Gastroesophageal sphincter (tissue), 4 donors: ENCODE data around the gene PARN. TPM values are rescaled to one million over a fixed set of nuclear protein-coding genes. Genes with fewer than 3 reads are reported as not detected.
A peak's percentile ranks its signal among the peaks of the same experiment; 100 is the strongest.
"Not testable (repeated sequence)": the region's sequence is repeated elsewhere in the genome, so short reads cannot be mapped to it uniquely, and the experiment has no call there.

Source experiments
- ATAC-seq: fragments of 150-250 bp; one replicate; pipeline ENCODE4 v1.9.1; 2016; ENCODE audit warnings: mild to moderate bottlenecking, moderate library complexity
- H3K27ac ChIP-seq, 4 donors: fragments of 200-600 bp; sonication (generic) in 3 of 4; 1 replicate in 3 of 4; 2 replicates in 1 of 4; pipeline ENCODE4 v1.5.1; 2016 to 2019
- H3K27me3 ChIP-seq: fragments of 200-600 bp; sonication (generic); one replicate; pipeline ENCODE4 v1.5.1; 2019
- H3K36me3 ChIP-seq, 2 donors: fragments of 200-600 bp; sonication (generic); one replicate each; pipeline ENCODE4 v1.5.1; 2019; ENCODE audit warnings: control low read depth in 1 of 2
- H3K4me1 ChIP-seq, 3 donors: fragments of 200-600 bp; sonication (generic); 1 replicate in 2 of 3; 2 replicates in 1 of 3; pipeline ENCODE4 v1.5.1; 2016 to 2019; ENCODE audit warnings: control low read depth in 2 of 3
- H3K4me3 ChIP-seq, 2 donors: fragments of 200-600 bp; sonication (generic); one replicate each; pipeline ENCODE4 v1.5.1; 2019; ENCODE audit warnings: mild to moderate bottlenecking in 1 of 2, moderate library complexity in 1 of 2
- H3K9me3 ChIP-seq, 3 donors: fragments of 200-600 bp; sonication (generic); one replicate each; pipeline ENCODE4 v1.5.1; 2017 to 2019; ENCODE audit warnings: control low read depth in 2 of 3
- CTCF ChIP-seq, 4 experiments: fragments of 200-600 bp in 2 of 4; fragments of 450-650 bp in 2 of 4; sonication (generic) in 1 of 4; IDR thresholded peaks; one replicate each; pipeline ENCODE4 v1.5.1; 2017 to 2019; ENCODE audit warnings: antibody characterized with exemption in 4 of 4, mild to moderate bottlenecking in 2 of 4, moderate library complexity in 2 of 4
- EP300 ChIP-seq: sonication (generic); formaldehyde crosslinking; IDR thresholded peaks from one replicate; pipeline ENCODE4 v1.6.1; 2017; ENCODE audit warnings: antibody characterized with exemption, mild to moderate bottlenecking
- POLR2A ChIP-seq, 2 donors: fragments of 450-650 bp; IDR thresholded peaks; one replicate each; pipeline ENCODE4 v1.6.1; 2017; ENCODE audit warnings: antibody characterized with exemption in 2 of 2, mild to moderate bottlenecking in 2 of 2, moderate library complexity in 1 of 2
- POLR2AphosphoS5 ChIP-seq: sonication (generic); formaldehyde crosslinking; IDR thresholded peaks from one replicate; pipeline ENCODE4 v1.6.1; 2017; ENCODE audit warnings: antibody characterized with exemption
- WGBS, 2 donors: methylation state at CpG; one replicate each; pipeline ENCODE4 v1.1.5; 2018; ENCODE audit warnings: low coverage in 1 of 2; 5-methylcytosine and 5-hydroxymethylcytosine counted together
- total RNA-seq, 4 donors: library from RNA; depleted of rRNA; stranded (reverse); fragments of >200 nt; gene quantifications; one replicate each; pipeline ENCODE4 v1.1.0, GENCODE V29; 2016

PARN gene
- total RNA-seq, 4 donors from 2014 or later, result 34.9 to 49.7 (median 40.0) TPM

- H3K4me1 ChIP-seq, result no peaks in the 10 kb centered on the region
- no peak for ATAC-seq
- no peak for TF ChIP-seq EP300
- no peak for TF ChIP-seq CTCF (IDR thresholded peaks at IDR 0.05)
- no peak for TF ChIP-seq POLR2A (IDR thresholded peaks at IDR 0.05)
- no peak for TF ChIP-seq POLR2AphosphoS5
Measured at GRCh38 chr16:14434860-14435259, 195.2 kb downstream of the PARN start.

GRCh38 chr16:14428971-14429637, 201.0 kb downstream of the PARN start:
- H3K9me3 ChIP-seq, H3K27ac ChIP-seq, H3K27me3 ChIP-seq, ATAC-seq, H3K4me3 ChIP-seq: not testable (repeated sequence)
- Histone ChIP-seq H3K36me3 (peaks cover 0 to 31% of the 10 kb centered on the region in 2 donors), H3K4me1 (peaks cover 0 to 14% (median 0%) of the 10 kb centered on the region in 3 donors)
- 85 to 87% methylated on average over 4 to 11 of the region's 14 CpGs for WGBS, 2 donors

More at GRCh38 chr16:14434860-14435259, 195.2 kb downstream of the PARN start:
- WGBS, 2 donors, result no CpG with 5 or more reads among the region's 8 CpGs
- Histone ChIP-seq H3K27ac (no peak overlapping the region), H3K9me3 (no peaks in the 10 kb centered on the region), H3K36me3 (peaks cover 0 to 60% of the 10 kb centered on the region in 2 donors), H3K27me3 (no peaks in the 10 kb centered on the region), H3K4me3 (no peak overlapping the region)

- H3K27ac ChIP-seq, result peak overlapping the region in 2 of 4 donors; percentile 31 to 58
- TF ChIP-seq POLR2A (IDR thresholded peaks at IDR 0.05) (no peak), CTCF (IDR thresholded peaks at IDR 0.05) (no peak), EP300 (no peak), POLR2AphosphoS5 (no peak)
- no peak overlapping the region for H3K4me3 ChIP-seq
- peaks cover 0 to 22% of the 10 kb centered on the region in 2 donors for H3K36me3 ChIP-seq
- no peak for ATAC-seq
- 69 to 100% methylated on average over 1 to 4 of the region's 4 CpGs for WGBS, 2 donors
- H3K9me3 ChIP-seq, result no peaks in the 10 kb centered on the region
- peaks cover 0 to 14% (median 0%) of the 10 kb centered on the region in 3 donors for H3K4me1 ChIP-seq
- no peaks in the 10 kb centered on the region for H3K27me3 ChIP-seq
Measured at GRCh38 chr16:14428043-14428442, 202.0 kb downstream of the PARN start.

GRCh38 chr16:14427371-14427948, 202.6 kb downstream of the PARN start:
- no peak for ATAC-seq
- TF ChIP-seq CTCF (IDR thresholded peaks at IDR 0.05), result no peak
- no peak for TF ChIP-seq POLR2A (IDR thresholded peaks at IDR 0.05)
- no peak for TF ChIP-seq EP300
- no peak for TF ChIP-seq POLR2AphosphoS5
- no peaks in the 10 kb centered on the region for H3K9me3 ChIP-seq
- H3K4me1 ChIP-seq, result peaks cover 0 to 14% (median 0%) of the 10 kb centered on the region in 3 donors
- H3K27ac ChIP-seq, result peak overlapping the region in 3 of 4 donors; percentile 37 to 58 (median 55)
- no peaks in the 10 kb centered on the region for H3K27me3 ChIP-seq
- 29 to 56% methylated on average over 4 to 5 of the region's 9 CpGs for WGBS, 2 donors
- peaks cover 0 to 18% of the 10 kb centered on the region in 2 donors for H3K36me3 ChIP-seq
- no peak overlapping the region for H3K4me3 ChIP-seq

GRCh38 chr16:14424595-14424994, 205.5 kb downstream of the PARN start:
- Histone ChIP-seq H3K27ac (no peak overlapping the region), H3K4me3 (no peak overlapping the region), H3K27me3 (no peaks in the 10 kb centered on the region), H3K4me1 (peaks cover 0 to 15% (median 0%) of the 10 kb centered on the region in 3 donors), H3K9me3 (no peaks in the 10 kb centered on the region), H3K36me3 (no peaks in the 10 kb centered on the region)
- ATAC-seq, result no peak
- TF ChIP-seq CTCF (IDR thresholded peaks at IDR 0.05), result no peak
- TF ChIP-seq POLR2A (IDR thresholded peaks at IDR 0.05), result no peak
- no peak for TF ChIP-seq POLR2AphosphoS5
- no peak for TF ChIP-seq EP300
- 66 to 72% methylated on average over 2 to 3 of the region's 4 CpGs for WGBS, 2 donors
